GM18868 (cell line): Measurements from ENCODE around the gene STS.

ENCODE experiments used
- ATAC-seq: cut with Tn5 transposase; IDR thresholded peaks from one replicate; pipeline ENCODE4 v1.9.1; 2021; ENCODE audit warnings: mild to moderate bottlenecking, moderate library complexity; ENCODE audit not compliant: unreplicated experiment

The STS gene

GRCh38 chrX:7139202-7140081 lies 8.1 kb upstream of the STS start:
- ATAC-seq = no peak

- ATAC-seq = no peak
These were observed 4.4 kb upstream of the STS start for GRCh38 chrX:7143076-7143475.

GRCh38 chrX:7143941-7144525 lies 3.5 kb upstream of the STS start:
- ATAC-seq = no peak

GRCh38 chrX:7145454-7145853 lies 2.1 kb upstream of the STS start:
- no peak for ATAC-seq

GRCh38 chrX:7146020-7146702 lies 1.4 kb upstream of the STS start:
- no peak for ATAC-seq

- ATAC-seq = peak; percentile 18
These were observed 654 bp upstream of the STS start for GRCh38 chrX:7146703-7147412.

- peak; percentile 70 for ATAC-seq
These were observed 704 bp downstream of the STS start, which contains the start of gene PUDP for GRCh38 chrX:7147978-7148854. Gene PUDP, minus strand, starts transcription at chrX:7148153. Its CDS starts 40 bp downstream, at chrX:7148113.

- ATAC-seq = peak; percentile 15
These were observed 1.9 kb downstream of the STS start for GRCh38 chrX:7149411-7149810.

- ATAC-seq = no peak
These were observed 5.7 kb downstream of the STS start for GRCh38 chrX:7153231-7153630.

- ATAC-seq = no peak
These were observed 6.6 kb downstream of the STS start for GRCh38 chrX:7154041-7154597.

- ATAC-seq = no peak
These were observed 7.7 kb downstream of the STS start for GRCh38 chrX:7155163-7155562.

GRCh38 chrX:7156879-7157278 lies 9.4 kb downstream of the STS start:
- ATAC-seq = no peak

- no peak for ATAC-seq
These were observed 11.0 kb downstream of the STS start for GRCh38 chrX:7158468-7158990.

- no peak for ATAC-seq
These were observed 11.8 kb downstream of the STS start for GRCh38 chrX:7159149-7159861.

- no peak for ATAC-seq
These were observed 15.7 kb downstream of the STS start for GRCh38 chrX:7163146-7163677.

GRCh38 chrX:7164174-7164573 lies 16.7 kb downstream of the STS start:
- ATAC-seq = no peak

GRCh38 chrX:7168371-7168770 lies 20.9 kb downstream of the STS start:
- ATAC-seq = no peak

GRCh38 chrX:7169627-7170026 lies 22.1 kb downstream of the STS start:
- ATAC-seq = no peak

- no peak for ATAC-seq
These were observed 23.4 kb downstream of the STS start for GRCh38 chrX:7170898-7171297.
